Measurements from ENCODE around the gene LGALS8. TPM values are rescaled to one million over a fixed set of nuclear protein-coding genes. Genes with fewer than 3 reads are reported as not detected.

LGALS8 gene
- polyA plus RNA-seq, 1 donor (not counting 4 experiments of a cell fraction or from before 2014, with no cell fraction given): 75.2 TPM

GRCh38 chr1:236545621-236546169 is 21.9 kb downstream of the LGALS8 start:
- Histone ChIP-seq H3K79me2 (ENCODE audit: control insufficient read depth, insufficient read depth, low read length) (no peaks in the 10 kb centered on the region), H3K4me1 (ENCODE audit: control insufficient read depth, extremely low read depth, insufficient read depth, low read length) (peaks cover 8% of the 10 kb centered on the region), H3K9me1 (ENCODE audit: control insufficient read depth, extremely low read depth, insufficient read depth, low read length) (no peaks in the 10 kb centered on the region), H3K9me3 (ENCODE audit: control insufficient read depth, low read depth, low read length) (no peaks in the 10 kb centered on the region), H3K36me3 (ENCODE audit: control insufficient read depth in 2 of 2, extremely low read depth in 1 of 2, insufficient read depth in 2 of 2, low read length in 2 of 2) (peaks cover 35 to 37% of the 10 kb centered on the region in 2 experiments), H2AFZ (ENCODE audit: control insufficient read depth, low read length) (no peak overlapping the region), H3K4me3 (ENCODE audit: control insufficient read depth in 2 of 3, extremely low read depth in 1 of 3, insufficient read depth in 2 of 3, low read depth in 1 of 3, low read length in 3 of 3) (no peak overlapping the region), H4K20me1 (ENCODE audit: control insufficient read depth, extremely low read depth, insufficient read depth, low read length) (no peaks in the 10 kb centered on the region), H3K9ac (ENCODE audit: control insufficient read depth, extremely low read depth, insufficient read depth, low read length) (no peak overlapping the region), H3K27me3 (ENCODE audit: control insufficient read depth, extremely low read depth, insufficient read depth, low read length) (no peaks in the 10 kb centered on the region), H3K27ac (ENCODE audit: control insufficient read depth, insufficient read depth, low read length) (no peak overlapping the region), H3K4me2 (ENCODE audit: control insufficient read depth, extremely low read depth, insufficient read depth, low read depth, low read length) (no peak overlapping the region)
- dilution Hi-C loops (cut with MboI; ENCODE audit: extremely low pct_ligation_motif_present, low sequenced_read_pairs): no loop called here
- TF ChIP-seq CTCF (optimal IDR thresholded peaks at IDR 0.05 in 1 of 3, IDR thresholded peaks at IDR 0.05 in 1 of 3, conservative IDR thresholded peaks at IDR 0.05 in 1 of 3; ENCODE audit: extremely low read depth in 1 of 3, insufficient read depth in 2 of 3, low read length in 3 of 3) (no peak), EZH2 (IDR thresholded peaks at IDR 0.05; ENCODE audit: low read length) (no peak)
- FAIRE-seq: no peak
- DNase-seq (ENCODE audit: low read depth, low spot score): no peak

- H2AFZ ChIP-seq (ENCODE audit: control insufficient read depth, low read length): no peak overlapping the region
- H3K4me3 ChIP-seq (ENCODE audit: control insufficient read depth in 2 of 3, extremely low read depth in 1 of 3, insufficient read depth in 2 of 3, low read depth in 1 of 3, low read length in 3 of 3): no peak overlapping the region
- H3K27ac ChIP-seq (ENCODE audit: control insufficient read depth, insufficient read depth, low read length): no peak overlapping the region
- H3K79me2 ChIP-seq (ENCODE audit: control insufficient read depth, insufficient read depth, low read length): no peaks in the 10 kb centered on the region
- H3K36me3 ChIP-seq (ENCODE audit: control insufficient read depth in 2 of 2, extremely low read depth in 1 of 2, insufficient read depth in 2 of 2, low read length in 2 of 2): peaks cover 27 to 40% of the 10 kb centered on the region in 2 experiments
- DNase-seq (ENCODE audit: low read depth, low spot score): no peak
- no peak overlapping the region for H3K4me2 ChIP-seq (ENCODE audit: control insufficient read depth, extremely low read depth, insufficient read depth, low read depth, low read length)
- dilution Hi-C loops (cut with MboI; ENCODE audit: extremely low pct_ligation_motif_present, low sequenced_read_pairs): no loop called here
- no peaks in the 10 kb centered on the region for H4K20me1 ChIP-seq (ENCODE audit: control insufficient read depth, extremely low read depth, insufficient read depth, low read length)
- H3K4me1 ChIP-seq (ENCODE audit: control insufficient read depth, extremely low read depth, insufficient read depth, low read length): no peaks in the 10 kb centered on the region
- no peaks in the 10 kb centered on the region for H3K9me1 ChIP-seq (ENCODE audit: control insufficient read depth, extremely low read depth, insufficient read depth, low read length)
- no peak overlapping the region for H3K9ac ChIP-seq (ENCODE audit: control insufficient read depth, extremely low read depth, insufficient read depth, low read length)
- H3K9me3 ChIP-seq (ENCODE audit: control insufficient read depth, low read depth, low read length): no peaks in the 10 kb centered on the region
- no peaks in the 10 kb centered on the region for H3K27me3 ChIP-seq (ENCODE audit: control insufficient read depth, extremely low read depth, insufficient read depth, low read length)
- no peak for FAIRE-seq
- TF ChIP-seq EZH2 (IDR thresholded peaks at IDR 0.05; ENCODE audit: low read length) (no peak), CTCF (optimal IDR thresholded peaks at IDR 0.05 in 1 of 3, IDR thresholded peaks at IDR 0.05 in 1 of 3, conservative IDR thresholded peaks at IDR 0.05 in 1 of 3; ENCODE audit: extremely low read depth in 1 of 3, insufficient read depth in 2 of 3, low read length in 3 of 3) (no peak)
Measured at GRCh38 chr1:236548452-236548851, 24.7 kb downstream of the LGALS8 start.
